NB4 (cell line): ENCODE measurements around the gene CUX1.

Experiments
- POLR2A ChIP-seq: IDR thresholded peaks from 2 replicates; pipeline ENCODE4 v1.6.1; 2011; ENCODE audit warnings: mild to moderate bottlenecking; ENCODE audit not compliant: insufficient read length; ENCODE audit errors: extremely low read depth
- TF ChIP-seq, protein P1 (sequence below): IDR thresholded peaks from one replicate; pipeline ENCODE4 v1.5.1; 2012; ENCODE audit warnings: low read depth, low read length

DNA sequence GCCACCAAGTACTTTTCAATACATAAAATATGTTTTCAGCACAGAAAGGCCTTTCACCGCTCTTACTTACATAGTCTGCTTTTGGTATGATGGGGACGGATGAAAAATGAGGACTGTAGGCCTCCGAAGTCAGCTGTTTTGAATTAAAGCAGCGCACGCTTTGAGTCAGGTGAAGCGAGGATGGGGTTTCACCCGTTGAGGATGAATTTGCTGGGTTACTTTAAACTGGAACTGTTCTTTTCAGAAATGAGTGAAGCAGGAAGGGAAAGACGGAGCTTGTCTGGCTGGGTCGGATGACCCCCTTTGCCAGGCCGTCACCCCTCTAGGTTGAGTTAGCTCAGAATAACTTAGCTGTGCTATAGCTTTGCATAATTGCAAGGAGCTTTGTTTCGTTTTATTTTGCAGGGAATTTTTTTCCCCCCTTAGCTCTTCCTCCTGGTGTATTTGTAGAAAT, 40.0 kb downstream of the CUX1 start:
- TF ChIP-seq, protein P1, sequence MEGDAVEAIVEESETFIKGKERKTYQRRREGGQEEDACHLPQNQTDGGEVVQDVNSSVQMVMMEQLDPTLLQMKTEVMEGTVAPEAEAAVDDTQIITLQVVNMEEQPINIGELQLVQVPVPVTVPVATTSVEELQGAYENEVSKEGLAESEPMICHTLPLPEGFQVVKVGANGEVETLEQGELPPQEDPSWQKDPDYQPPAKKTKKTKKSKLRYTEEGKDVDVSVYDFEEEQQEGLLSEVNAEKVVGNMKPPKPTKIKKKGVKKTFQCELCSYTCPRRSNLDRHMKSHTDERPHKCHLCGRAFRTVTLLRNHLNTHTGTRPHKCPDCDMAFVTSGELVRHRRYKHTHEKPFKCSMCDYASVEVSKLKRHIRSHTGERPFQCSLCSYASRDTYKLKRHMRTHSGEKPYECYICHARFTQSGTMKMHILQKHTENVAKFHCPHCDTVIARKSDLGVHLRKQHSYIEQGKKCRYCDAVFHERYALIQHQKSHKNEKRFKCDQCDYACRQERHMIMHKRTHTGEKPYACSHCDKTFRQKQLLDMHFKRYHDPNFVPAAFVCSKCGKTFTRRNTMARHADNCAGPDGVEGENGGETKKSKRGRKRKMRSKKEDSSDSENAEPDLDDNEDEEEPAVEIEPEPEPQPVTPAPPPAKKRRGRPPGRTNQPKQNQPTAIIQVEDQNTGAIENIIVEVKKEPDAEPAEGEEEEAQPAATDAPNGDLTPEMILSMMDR = no peak
- TF ChIP-seq POLR2A = no peak
